ENCODE results near the gene SNRNP200.
"Not testable (repeated sequence)": the region's sequence is repeated elsewhere in the genome, so short reads cannot be mapped to it uniquely, and the experiment has no call there.

The SNRNP200 gene

DNA sequence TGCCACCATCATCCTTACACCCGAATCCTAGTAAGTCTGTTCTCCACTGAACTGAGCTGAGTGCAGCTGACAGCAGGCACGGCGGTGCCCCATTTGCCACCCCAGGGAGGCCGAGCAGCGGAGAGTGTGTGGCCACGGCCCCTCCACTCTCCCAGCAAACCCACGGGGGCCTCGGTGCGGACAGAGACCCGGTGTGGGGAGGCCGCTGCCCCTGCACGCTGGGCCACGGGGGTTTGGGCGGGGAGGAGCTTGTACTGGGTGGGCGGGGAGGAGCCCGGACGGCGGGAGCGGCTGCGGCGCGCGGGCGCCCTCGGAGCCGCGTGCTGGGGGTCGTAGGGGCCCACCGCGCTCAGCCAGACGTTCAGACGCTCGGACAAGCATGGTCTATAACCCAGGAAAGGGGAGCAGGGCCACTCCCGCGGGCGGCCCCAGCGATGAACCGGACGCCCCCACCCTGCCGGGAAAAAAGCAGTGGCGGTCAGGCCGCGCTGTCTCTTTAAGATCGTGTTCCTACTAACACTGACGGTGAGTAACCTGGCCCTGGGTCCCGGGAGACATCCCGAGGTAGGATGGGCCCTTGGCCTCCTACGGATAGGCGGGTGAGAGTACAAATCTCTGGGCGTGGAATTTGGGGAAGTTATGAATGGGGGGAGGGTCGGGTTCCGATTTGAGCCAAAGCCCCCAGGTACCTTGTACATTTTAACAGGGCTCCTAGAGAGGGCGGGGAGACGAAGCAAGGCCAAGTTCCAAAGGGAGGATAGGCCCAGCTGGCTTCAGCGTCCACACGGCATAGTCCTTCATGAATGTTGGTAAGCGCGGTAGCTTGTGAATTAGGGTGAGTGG lies 19.9 kb upstream of the SNRNP200 start, which contains the start of gene ITPRIPL1:
TSS of gene ITPRIPL1 (plus strand) at position 277 of the 843 bp plus-strand sequence. CDS start at position 800, 523 bp downstream.
- DNase-seq, result no peak

DNA sequence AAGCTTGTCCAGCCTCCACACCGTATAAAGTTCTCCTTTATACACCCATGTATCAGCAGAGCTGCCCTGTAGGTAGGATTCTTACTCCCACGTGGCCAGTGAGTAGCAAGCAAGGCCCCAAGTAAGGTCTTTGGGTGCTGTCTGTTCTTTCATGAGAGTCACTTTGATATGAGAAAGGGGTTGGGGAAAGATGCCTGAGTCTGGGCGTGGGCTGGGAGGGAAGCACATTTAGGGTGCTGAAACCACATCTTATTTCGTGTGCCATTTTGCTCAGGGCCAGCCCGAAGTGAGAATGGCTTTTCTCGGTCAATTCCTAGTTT lies 19.3 kb upstream of the SNRNP200 start:
- DNase-seq, result no peak

DNA sequence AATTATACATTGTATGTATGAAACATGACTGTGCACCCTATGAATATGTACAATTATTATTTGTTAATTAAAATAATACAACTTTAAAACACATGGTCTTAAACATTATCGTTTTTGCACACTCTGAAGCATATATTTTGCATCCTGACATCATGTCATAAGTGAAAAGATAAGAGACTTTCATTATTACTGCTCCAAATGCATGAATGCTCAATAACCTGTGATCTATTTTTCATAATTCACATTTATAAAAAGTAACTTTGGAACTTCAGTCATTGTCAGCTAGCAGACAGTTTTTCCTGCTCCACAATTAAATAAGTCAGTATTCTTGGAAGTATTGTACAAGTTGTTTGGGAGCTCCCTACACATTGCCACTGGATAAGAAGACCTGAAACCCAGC lies 18.5 kb upstream of the SNRNP200 start:
- no peak for DNase-seq

DNA sequence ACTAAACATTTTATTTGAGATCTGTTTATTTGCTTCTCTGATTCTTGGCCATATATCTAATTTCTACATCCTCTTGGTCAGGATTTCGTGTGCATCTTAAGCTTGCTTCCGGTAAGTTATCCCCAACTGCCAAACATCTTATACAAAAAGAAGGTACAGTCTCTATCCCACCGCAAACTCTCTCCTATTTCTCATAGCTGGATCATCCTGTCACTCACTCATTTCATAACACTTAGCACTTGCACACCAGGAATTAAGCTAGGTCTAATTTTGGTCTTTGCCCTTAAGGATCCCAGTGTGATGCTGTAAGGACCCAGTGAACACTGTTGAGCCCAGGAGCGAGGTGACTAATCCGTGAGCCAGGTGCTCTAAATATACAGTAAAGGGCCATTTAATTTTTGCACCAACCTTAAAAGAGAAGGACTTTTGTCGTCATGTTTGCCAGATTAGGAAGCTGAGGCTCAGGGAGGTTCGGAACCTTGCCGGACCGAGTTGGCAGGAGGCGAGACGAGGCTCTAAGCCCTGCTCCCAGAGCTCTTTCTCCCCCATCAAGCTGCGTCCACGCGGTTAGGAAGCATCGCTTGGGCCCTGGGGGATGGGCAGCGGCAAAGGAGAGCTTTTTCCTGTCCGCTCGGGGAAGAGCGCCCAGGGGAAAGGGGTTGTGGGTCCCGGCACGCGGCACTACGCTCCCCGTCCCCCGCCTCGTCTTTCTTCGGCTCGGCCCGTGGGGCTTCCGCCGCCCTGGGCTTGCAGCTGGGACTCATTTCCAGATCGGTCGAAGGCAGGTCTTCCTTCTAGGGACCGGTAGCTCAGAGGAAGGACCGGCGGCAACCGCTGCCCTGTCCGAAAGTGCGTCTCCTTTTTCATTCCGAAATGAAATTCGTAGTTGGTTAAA lies 15.6 kb upstream of the SNRNP200 start:
- DNase-seq, result no peak

DNA sequence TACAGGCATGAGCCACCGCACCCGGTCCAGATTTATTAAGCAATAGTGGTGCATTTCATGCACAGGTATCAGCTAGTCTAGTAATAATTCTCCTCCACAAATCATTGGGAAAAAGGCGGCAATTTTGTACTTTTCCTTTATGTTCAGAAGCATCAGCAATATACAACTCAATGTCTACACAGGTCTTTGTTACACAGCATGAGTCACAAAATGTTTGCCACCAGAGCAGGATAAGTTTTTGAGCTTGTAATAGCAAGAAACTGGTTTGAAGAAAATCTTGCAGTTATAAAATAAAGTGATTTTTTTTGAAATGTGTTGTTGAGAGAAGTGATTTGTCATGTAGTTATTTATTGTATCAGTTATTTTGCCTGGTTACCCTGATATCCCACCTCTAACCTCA lies 15.0 kb upstream of the SNRNP200 start:
- no peak for DNase-seq

DNA sequence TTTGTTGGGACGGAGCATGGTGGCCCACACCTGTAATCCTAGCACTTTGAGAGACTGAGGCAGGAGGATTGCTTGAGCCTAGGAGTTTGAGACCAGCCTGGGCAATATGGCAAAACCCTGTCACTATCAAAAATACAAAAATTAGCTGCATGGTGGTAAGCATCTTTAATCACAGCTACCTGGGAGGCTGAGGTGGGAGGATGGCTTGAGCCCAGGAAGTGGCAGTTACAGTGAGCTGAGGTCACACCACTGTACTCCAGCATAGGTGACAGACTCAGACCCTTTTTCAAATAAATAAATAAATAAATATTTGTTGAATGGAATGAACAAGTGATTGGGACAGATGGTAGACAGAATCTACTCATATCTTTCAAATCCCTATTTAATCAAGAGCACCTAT lies 14.1 kb upstream of the SNRNP200 start:
- no peak for DNase-seq

DNA sequence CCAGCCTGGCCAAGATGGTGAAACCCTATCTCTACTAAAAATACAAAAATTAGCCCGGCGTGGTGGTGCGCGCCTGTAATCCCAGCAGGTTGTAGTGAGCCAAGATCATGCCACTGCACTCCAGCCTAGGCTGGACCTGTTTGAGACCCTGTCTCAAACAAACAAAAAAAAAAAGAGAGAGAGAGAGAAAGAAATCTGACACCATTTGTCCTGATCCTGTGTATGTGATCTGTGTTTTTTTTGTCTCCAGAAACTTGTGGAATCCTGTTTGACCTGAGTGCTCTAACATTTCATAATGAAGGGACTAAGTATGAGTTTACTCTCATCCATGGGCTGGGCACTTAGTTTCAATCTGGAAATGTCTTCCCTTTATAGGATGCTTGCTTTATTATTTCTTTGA lies 13.4 kb upstream of the SNRNP200 start:
- DNase-seq, result no peak

DNA sequence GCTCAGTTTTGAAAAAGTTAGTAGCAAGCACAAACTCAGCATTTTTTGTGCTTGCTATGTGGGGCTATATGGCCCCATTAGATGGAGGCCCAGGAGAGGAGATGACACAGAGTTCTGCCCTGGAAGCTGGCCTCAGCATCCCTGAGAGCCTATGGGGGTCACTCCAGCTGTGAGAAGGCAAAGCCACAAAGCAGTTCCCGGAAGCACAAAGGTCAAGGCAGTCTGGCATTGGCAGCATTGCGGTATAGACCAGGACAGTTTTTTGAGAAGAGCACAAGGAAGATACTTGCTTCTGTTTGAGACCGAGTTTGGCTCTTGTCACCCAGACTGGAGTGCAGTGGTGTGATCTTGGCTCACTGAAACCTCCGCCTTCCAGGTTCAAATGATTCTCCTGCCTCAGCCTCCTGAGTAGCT lies 12.2 kb upstream of the SNRNP200 start:
- no peak for DNase-seq

DNA sequence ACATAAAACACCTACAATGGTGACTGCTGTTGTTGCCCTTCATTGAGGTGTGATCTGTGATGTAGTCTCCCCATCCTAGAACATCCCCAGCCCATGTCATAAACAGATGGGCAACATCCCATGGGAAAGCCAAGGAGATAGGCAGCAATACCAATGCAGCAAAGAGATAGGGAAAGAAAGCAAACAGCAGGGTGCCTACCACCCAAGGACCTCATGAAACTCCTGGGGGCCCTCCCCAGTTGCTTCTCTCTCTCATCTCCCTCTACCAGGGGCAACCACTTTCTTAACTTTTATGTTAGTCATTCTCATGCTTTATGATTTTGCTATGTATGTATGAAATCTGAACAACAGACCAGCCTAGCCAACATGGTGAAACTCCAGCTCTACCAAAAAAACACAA lies 11.7 kb upstream of the SNRNP200 start:
- no peak for DNase-seq

DNA sequence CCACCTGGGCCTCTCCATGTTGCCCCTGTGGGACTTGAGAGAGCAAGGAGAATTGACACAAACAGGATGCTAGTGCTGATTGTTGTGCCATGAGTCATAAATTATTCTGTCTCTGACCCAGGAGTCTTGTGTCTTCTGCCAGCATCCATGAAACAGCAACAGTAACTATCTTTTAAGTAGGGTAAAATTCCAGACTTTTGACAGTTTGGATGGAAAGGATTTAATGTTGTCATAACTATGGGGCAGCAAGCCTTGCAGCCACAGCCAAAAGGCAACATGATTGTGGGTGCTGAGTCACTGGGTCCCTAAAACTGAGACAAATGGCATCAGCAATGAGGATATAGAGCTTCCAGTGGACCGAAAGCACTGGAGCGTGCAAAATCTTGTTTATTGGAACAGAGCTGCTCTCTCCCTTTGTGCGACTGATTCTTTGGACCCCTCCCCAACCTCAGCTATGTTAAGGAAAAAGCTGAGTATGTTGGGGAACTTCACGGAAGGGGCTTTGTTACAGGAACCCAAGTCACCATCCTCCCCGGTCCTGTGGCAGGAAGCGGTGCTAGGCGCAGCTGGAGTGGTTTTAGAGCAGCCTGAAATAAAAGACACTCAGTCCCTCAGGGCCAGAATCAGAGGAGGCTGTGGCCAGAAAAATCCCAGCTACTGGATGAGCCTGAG lies 10.2 kb upstream of the SNRNP200 start:
- no peak for DNase-seq

DNA sequence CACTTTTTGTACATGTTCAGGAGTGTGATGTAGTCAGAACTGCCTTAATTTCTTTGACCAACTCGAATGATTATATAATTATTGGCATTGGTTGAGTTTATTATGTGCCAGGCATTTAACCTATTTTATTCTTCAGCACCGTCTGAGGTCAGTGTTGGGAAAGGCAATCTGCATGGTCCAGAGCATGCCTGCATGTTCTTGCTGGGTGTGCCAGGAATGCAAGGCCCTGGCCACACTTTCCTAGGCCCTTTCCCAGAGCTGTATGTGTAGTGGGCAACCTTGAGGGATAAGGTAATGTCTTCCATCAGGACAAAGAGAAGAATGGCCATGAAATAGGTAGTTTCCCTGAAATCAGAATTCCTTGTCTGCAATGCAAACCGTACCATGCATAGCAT lies 9.7 kb upstream of the SNRNP200 start:
- DNase-seq, result no peak

DNA sequence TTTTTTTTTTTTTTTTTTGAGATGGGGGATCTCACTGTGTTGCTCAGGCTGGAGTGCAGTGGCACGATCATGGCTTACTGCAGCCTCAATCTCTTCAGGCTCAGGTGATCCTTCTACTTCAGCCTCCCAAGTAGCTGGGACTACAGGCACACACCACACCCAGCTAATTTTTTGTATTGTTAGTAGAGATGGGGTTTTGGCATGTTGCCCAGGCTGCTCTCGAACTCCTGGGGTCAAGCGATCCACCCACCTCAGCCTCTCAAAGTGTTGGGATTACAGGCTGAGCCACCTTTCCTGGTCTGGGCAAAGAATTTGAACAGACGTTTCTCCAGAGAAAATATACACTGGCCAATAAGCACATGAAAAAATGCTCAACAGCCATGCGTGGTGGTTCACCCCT lies 2.9 kb upstream of the SNRNP200 start:
- no peak for DNase-seq

DNA sequence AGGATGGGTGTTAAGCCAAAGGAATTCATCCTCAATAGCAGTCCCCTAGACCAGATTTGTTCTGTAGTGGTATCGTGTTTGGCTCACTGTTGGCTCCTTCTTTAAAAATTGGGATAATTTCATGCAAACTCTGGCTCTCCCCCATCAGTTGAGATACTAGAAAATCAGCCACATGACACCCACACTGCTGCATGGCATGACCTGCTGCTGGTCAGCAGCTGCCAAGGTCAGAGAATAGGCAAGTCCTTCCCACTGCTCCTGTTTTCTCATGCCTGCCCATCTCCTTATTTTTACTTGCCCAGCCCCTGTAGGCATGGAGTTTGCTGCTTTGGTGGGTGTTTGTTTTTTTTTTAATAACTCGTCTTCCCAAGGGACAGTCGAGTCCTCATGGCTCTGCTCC lies 1.0 kb upstream of the SNRNP200 start:
- DNase-seq, result no peak

DNA sequence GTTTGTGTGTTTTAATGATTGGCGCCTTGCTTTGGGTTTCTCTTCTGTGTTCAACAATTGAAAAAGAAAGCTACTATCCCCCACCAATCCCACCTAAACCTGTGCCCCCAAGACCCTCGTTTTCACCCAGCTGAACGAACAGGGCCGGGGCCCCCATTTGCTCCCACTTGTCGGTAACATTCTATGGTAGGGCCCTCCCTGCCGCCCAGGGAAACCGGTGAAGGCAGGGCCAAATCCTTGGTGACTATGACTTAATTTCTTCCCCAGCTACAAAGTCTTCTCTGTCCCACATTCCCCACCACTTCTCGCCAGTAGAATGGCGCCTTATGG lies 598 bp upstream of the SNRNP200 start:
- DNase-seq, result no peak

DNA sequence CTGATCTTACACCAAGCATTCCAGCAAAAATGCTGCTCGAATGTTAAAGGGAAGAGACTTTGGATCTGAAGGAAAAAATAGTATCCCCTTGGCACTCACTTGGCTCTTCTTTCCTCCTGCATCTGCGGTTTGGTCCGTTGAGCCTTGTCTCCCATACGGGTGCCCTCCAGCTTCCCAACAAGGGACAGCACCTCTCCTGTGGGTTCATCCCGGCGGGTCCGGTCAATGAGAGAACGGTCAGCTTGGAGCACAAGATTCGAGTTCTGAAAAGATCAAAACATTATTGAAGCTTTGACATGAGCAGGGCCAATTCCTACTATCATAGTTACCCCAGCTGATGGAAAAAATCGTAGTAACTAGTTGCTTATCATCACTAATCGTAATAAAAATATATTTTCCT lies 740 bp downstream of the SNRNP200 start:
- DNase-seq, result no peak

DNA sequence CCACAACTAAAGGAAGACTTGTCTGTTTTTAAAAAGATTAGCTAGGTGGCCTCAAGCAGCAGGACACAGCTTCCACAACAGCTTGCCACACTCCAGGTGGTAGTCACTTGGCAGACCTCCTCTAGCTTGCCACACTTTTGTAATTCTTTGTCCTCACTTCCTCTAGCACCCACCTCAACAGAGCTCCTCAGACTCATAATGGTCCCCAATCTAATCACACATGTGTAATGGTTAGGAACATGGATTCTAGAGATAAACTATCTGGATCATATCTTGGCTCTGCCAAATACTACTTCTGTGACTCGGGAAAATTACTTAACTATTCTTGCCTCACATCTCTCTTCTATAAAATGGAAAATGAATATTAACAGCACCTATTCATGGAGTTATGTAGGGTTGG lies 3.5 kb downstream of the SNRNP200 start:
- no peak for DNase-seq

DNA sequence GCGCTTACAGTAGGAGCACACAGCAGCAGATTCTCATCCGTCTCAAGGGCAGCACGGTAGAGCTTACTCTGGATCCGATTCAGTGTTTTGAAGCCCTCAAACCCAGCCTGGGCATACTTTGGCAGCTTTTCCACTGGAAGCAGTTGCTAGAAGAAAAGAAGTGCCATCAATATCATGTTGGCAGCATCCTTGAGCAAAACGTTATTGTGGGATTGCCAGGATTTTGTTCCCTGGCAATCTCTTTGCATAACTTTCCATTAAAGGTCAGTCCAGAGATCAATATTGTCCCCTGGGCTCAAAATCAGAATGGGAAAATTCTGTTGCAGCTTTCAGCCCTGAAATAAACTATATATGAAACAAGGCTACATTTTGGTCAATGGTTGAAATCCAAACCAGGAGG lies 8.4 kb downstream of the SNRNP200 start:
- no peak for DNase-seq

DNA sequence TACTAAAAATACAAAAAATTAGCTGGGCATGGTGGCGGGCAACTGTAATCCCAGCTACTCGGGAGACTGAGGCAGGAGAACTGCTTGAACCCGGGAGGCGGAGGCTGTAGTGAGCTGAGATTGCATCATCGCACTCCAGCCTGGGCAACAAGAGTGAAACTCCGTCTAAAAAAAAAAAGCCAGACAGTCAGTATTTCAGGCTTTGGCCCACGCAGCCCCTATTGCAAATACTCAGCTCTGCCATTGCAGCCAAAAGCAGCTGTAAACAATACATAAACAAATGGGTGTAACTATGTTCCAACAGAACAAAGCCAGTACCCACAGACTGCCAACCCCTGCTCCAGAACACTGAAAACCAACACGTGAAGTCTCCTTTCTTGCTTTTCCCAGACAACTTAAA lies 11.1 kb downstream of the SNRNP200 start:
- DNase-seq, result not testable (repeated sequence)

DNA sequence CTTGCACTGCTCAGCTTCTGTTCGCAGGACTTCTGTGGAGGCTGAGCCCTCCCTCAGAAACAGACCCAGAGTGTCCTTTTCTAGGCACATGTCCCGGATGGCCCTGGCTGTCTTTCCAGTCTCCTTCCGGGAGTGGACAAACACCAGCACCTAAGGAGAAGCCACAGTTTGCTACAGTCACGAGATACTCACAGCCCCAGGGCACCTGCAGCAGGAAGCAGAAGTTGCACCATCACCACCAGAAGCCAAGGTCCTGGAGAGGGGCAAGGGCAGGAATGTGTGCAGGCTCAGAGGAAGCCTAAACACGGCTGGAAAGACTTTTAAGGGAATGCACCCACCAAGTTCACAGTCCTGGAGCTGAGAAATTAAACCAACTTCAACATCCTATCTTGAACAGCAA lies 13.6 kb downstream of the SNRNP200 start:
- no peak for DNase-seq

DNA sequence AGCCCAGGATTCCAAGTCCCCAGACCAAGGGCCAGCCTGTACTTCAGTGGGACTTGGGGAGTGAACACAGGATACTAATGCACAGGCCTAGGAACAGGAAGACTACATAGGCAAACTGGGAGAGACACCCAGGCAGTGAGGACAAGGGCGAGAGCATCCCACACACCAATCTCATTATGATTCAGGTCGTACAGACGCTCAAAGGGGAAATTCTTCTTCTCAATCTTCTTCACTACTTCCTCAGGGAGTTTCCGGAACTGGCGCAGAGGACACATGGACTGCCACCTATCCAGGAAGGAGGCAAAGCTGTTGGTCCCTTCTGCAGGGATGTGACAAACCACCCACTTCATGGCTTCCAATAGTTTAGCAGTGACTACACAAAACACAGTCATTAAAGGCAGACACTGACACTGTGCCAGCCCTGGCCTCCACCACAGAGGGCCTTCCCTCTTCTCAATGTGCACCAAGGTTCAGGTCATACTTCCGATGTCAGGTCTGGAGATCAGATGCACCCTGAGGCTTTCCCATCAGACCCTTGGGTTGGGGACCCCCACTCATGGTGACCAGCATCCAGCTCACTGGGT lies 18.0 kb downstream of the SNRNP200 start:
- DNase-seq, result no peak

DNA sequence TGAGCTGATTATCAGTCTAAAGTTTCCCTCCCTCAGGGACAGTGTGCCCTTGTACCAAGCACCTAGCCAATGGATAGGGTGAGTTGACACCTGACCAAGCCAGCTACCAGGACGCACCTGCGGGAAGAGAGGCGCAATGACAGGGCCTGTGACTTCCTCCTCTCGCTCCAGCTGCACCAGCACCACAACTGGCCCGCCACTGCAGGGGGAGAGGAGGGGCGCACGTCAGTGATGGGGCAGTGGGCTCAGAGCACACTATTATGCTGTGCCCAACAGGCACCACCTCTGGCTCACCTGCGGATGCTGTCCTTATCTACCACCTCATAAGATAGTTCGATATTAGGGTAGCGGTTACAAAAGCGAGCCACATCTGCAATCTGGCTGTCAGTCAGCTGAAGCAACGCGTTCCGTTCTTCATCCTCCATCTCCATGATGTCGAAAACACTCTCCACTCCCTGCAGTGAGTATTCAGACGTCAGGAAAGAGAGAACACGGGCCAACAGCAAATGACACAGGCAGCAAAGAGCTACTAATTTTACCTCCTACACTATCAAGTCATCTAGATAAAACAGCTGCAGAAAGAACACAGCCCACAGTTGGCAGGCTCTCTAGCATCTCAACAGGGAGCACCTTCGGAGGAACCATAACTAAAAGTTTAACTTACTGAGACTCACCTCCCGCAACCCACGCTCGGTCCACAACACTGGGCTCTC lies 28.4 kb downstream of the SNRNP200 start:
- DNase-seq, result no peak

DNA sequence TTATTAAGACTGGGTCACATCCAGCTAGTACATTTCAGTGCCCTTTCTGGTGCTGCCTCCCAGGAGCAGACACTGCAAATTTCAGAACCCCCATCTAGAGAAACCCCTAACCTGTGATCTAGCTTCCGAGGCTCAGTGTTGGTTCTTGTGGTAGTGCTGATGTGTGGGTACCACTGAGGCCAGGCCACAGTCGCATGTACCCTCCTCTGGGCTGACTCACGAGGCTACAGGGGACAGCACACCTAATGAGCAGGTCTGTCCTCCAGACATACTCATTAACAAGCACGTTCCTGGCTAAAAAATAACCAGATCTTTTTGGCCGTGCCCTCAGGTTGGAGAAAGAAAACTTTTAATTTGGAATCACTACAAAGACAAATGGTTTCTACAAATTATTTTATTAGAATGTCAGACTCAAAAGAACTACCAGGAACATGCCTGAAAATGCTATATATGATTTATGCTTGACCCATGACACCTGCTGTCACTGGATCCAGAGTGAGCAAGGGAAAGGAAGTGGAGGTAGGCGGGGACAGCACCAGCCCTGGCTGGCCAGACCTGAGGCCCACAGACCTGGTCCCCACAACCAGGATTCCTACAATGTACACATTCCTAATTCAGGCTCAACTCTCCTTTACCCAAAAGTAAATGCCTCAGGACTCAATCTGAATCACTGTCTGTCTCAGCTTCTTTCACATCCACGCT lies 30.8 kb downstream of the SNRNP200 start:
- DNase-seq, result no peak

All from NCI-H2029 treated with DMSO at 0.1 percent for 48 hours (cell line).